Activated naive CD4-positive, alpha-beta T cell treated with anti-CD3 and anti-CD28 coated beads, Interleukin-2, amount 50 U/mL, for 72 hours (primary cell): ENCODE measurements around the gene PAPPA. TPM values are rescaled to one million over a fixed set of nuclear protein-coding genes. Genes with fewer than 3 reads are reported as not detected.

Experiments used
- ATAC-seq, 2 donors: fragments of 150-1000 bp; cut with Tn5 transposase; 2 replicates each; pipeline ENCODE4 v1.10.0; 2021; ENCODE audit warnings: mild to moderate bottlenecking in 2 of 2, moderate library complexity in 2 of 2
- DNase-seq, 2 donors: peaks; one replicate each; pipeline ENCODE4 v3.0.0; 2021 to 2022; ENCODE audit warnings: low spot score in 2 of 2
- H3K27ac Mint-ChIP-seq, 2 donors: one replicate each; pipeline ENCODE4 v1.8.0; 2022; ENCODE audit warnings: mild to moderate bottlenecking in 2 of 2, mixed read lengths in 2 of 2
- H3K36me3 Mint-ChIP-seq, 2 donors: one replicate each; pipeline ENCODE4 v1.8.0; 2022; ENCODE audit warnings: mixed read lengths in 2 of 2
- H3K9me3 Mint-ChIP-seq, 2 donors: one replicate each; pipeline ENCODE4 v1.8.0; 2022; ENCODE audit warnings: mixed read lengths in 2 of 2
- total RNA-seq, 2 donors: library from RNA; stranded (reverse); gene quantifications; one replicate each; pipeline ENCODE4 v1.2.3, GENCODE V29; 2022

PAPPA gene
- total RNA-seq, 2 donors from 2014 or later, result 0.30 to 0.37 TPM

DNA sequence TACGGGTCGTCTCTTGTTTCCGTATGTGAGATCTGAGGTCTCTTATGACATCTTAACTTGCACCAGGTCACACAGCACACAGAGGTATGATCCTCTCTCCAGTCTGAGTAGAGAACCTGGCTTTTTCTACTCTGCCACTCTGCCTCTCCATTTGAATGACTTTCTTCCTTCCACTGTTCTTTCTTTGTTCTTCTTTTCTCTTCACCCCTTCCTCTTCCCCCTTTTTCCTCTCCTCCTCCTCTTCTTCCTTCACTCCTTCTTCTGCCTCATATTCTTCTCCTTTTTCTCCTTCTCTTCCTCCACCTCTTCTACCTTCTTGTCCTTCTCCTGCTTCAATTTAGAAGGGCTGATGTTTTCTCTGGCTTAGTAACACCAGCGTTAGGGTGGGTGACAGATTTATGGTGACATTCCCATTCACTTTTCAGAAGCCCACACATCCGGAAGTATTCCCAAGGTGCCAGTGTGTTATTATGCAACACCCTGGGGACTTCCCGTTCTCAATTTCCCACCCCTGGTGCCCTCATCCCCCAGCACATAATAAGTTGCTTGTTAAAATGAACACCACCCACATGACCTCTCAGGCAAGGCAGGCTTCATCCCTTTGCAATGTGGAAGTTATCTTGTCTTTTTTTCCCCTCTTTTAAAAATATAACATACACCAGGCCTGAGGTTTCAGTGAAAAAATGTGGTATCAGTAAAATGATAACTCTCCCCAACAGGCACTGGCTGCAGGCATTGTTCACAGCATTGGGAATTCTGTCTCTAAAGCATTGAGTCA lies 122.0 kb downstream of the PAPPA start:
- no peaks in the 10 kb centered on the region for H3K36me3 Mint-ChIP-seq
- peaks cover 0 to 13% of the 10 kb centered on the region in 2 donors for H3K9me3 Mint-ChIP-seq
- DNase-seq (no peak), ATAC-seq (no peak)
- H3K27ac Mint-ChIP-seq, result no peak overlapping the region

GRCh38 chr9:116276196-116276493 lies 122.6 kb downstream of the PAPPA start:
- peaks cover 0 to 13% of the 10 kb centered on the region in 2 donors for H3K9me3 Mint-ChIP-seq
- no peak overlapping the region for H3K27ac Mint-ChIP-seq
- no peak for DNase-seq
- no peak for ATAC-seq
- H3K36me3 Mint-ChIP-seq, result no peaks in the 10 kb centered on the region

GRCh38 chr9:116276651-116277121 lies 123.1 kb downstream of the PAPPA start:
- H3K9me3 Mint-ChIP-seq, result peaks cover 0 to 9% of the 10 kb centered on the region in 2 donors
- H3K27ac Mint-ChIP-seq, result no peak overlapping the region
- H3K36me3 Mint-ChIP-seq, result no peaks in the 10 kb centered on the region
- DNase-seq, result no peak
- ATAC-seq, result no peak

- Mint-ChIP-seq H3K9me3 (peaks cover 0 to 9% of the 10 kb centered on the region in 2 donors), H3K36me3 (no peaks in the 10 kb centered on the region), H3K27ac (no peak overlapping the region)
- ATAC-seq, result no peak
- DNase-seq, result no peak
Measured at GRCh38 chr9:116278326-116278725, 124.7 kb downstream of the PAPPA start.

DNA sequence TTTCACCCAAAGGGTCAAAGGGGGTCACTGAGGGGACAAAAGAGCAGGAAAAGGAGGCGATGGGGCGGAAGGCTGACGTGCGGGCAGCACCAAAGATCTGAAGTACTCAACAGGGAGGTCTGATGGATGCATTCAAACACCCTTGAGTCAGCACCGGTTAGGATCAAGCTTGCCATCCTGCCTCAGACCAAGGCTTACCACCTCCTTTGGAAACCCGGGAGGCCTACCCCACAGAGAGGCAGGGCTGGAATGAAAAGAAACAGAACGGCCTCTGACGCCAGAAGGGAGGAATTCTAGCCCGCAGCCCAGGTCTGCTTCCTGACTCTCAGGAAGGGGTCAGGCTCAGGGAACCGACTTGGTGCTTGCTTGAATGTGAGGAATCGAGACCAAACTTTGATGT lies 125.6 kb downstream of the PAPPA start:
- Mint-ChIP-seq H3K36me3 (no peaks in the 10 kb centered on the region), H3K27ac (no peak overlapping the region), H3K9me3 (peaks cover 0 to 9% of the 10 kb centered on the region in 2 donors)
- ATAC-seq (no peak), DNase-seq (no peak)

GRCh38 chr9:116280529-116280928 lies 126.9 kb downstream of the PAPPA start:
- Mint-ChIP-seq H3K36me3 (no peaks in the 10 kb centered on the region), H3K27ac (no peak overlapping the region), H3K9me3 (peaks cover 0 to 6% of the 10 kb centered on the region in 2 donors)
- DNase-seq, result no peak
- ATAC-seq, result no peak

DNA sequence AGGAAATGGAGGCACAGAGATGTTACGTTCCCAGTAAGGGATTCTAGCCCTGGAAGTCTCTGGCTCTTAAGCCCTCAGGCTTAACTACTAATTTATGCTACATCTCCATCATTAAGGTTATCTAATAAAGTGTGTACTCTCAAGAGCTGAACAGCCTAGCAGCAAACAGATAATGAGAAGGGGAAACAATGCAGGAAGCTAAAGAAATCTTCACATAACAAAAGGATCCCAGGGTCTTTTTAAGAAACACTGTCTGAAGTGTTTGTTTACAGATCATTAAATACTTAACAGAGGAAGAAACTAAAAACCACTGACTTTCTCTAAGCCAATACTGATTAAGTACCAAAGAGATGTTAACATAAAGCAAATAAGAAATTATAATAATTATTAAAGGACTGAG lies 129.0 kb downstream of the PAPPA start:
- DNase-seq (no peak), ATAC-seq (no peak)
- Mint-ChIP-seq H3K27ac (no peak overlapping the region), H3K36me3 (no peaks in the 10 kb centered on the region), H3K9me3 (peaks cover 0 to 4% of the 10 kb centered on the region in 2 donors)

- H3K27ac Mint-ChIP-seq, result no peak overlapping the region
- no peaks in the 10 kb centered on the region for H3K9me3 Mint-ChIP-seq
- ATAC-seq (no peak), DNase-seq (no peak)
- no peaks in the 10 kb centered on the region for H3K36me3 Mint-ChIP-seq
Measured at GRCh38 chr9:116284518-116284917, 130.9 kb downstream of the PAPPA start.

DNA sequence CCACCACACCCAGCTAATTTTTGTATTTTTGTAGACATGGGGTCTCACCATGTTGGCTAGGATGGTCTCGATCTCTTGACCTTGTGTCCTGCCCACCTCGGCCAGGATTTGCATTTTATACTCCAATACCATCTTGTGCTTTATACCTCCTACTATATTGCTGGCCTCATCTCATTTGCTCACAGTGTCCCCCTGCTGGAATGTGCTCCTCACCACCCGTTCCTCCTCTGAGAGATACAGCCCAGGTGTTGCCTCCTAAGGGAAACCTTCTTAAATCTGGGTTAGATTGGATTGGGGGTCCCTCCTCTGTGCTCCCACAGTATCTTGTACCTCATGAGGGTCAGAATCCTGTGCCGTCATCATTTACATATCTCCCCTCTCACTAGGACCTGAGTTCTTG lies 131.7 kb downstream of the PAPPA start:
- H3K9me3 Mint-ChIP-seq, result peaks cover 0 to 2% of the 10 kb centered on the region in 2 donors
- no peak overlapping the region for H3K27ac Mint-ChIP-seq
- DNase-seq, result no peak
- H3K36me3 Mint-ChIP-seq, result no peaks in the 10 kb centered on the region
- ATAC-seq, result no peak

DNA sequence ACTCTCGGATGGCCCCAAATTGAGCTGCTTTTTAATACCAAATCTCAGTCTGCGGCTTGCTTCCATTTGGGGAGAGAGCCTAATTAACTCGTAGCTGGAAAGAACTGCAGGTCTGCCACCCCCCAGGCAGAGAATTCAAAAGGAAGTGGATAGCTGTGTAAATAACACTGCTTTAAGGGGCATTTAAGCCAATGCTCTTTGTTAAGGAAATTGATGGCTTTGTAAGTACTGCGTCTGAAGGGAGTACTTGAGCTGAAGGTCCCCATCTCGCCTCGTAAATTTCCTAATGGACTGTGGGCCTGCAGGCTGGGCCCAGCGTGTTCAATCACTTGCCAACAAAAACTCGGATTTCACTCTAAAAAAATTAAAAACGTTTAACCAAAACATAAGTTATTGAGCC lies 132.7 kb downstream of the PAPPA start:
- Mint-ChIP-seq H3K9me3 (peaks cover 0 to 8% of the 10 kb centered on the region in 2 donors), H3K36me3 (no peaks in the 10 kb centered on the region), H3K27ac (no peak overlapping the region)
- no peak for DNase-seq
- no peak for ATAC-seq

GRCh38 chr9:116287721-116288120 lies 134.1 kb downstream of the PAPPA start:
- Mint-ChIP-seq H3K27ac (no peak overlapping the region), H3K9me3 (peaks cover 0 to 8% of the 10 kb centered on the region in 2 donors), H3K36me3 (no peaks in the 10 kb centered on the region)
- no peak for ATAC-seq
- no peak for DNase-seq

DNA sequence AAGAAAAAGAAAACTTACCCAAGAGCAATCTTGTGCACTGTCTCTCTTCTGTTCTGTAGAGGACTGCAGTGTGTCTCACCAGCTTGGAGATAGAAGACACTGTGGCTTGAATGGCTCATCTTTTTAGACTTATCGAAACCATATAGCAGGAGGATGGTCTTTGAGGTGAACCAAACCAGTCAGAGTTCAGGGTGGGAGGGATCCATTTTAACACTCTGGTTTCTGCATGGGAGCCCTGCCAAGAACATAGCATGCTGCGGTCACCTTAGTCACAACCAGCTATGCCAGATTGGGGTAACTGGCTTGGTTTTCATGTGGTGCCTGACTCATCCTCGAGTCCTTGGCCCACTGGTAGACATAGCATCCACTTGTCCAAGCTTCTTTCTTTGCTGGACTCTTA lies 135.1 kb downstream of the PAPPA start:
- no peaks in the 10 kb centered on the region for H3K36me3 Mint-ChIP-seq
- ATAC-seq (no peak), DNase-seq (no peak)
- peaks cover 0 to 8% of the 10 kb centered on the region in 2 donors for H3K9me3 Mint-ChIP-seq
- no peak overlapping the region for H3K27ac Mint-ChIP-seq

- no peak for ATAC-seq
- no peak overlapping the region for H3K27ac Mint-ChIP-seq
- H3K36me3 Mint-ChIP-seq, result peaks cover 0 to 4% of the 10 kb centered on the region in 2 donors
- H3K9me3 Mint-ChIP-seq, result peaks cover 2 to 3% of the 10 kb centered on the region in 2 donors
- no peak for DNase-seq
Measured at GRCh38 chr9:116297346-116297745, 143.8 kb downstream of the PAPPA start.

- Mint-ChIP-seq H3K36me3 (peaks cover 0 to 4% of the 10 kb centered on the region in 2 donors), H3K27ac (no peak overlapping the region), H3K9me3 (peaks cover 3 to 6% of the 10 kb centered on the region in 2 donors)
- DNase-seq (no peak), ATAC-seq (no peak)
Measured at GRCh38 chr9:116298249-116298648, 144.7 kb downstream of the PAPPA start.

DNA sequence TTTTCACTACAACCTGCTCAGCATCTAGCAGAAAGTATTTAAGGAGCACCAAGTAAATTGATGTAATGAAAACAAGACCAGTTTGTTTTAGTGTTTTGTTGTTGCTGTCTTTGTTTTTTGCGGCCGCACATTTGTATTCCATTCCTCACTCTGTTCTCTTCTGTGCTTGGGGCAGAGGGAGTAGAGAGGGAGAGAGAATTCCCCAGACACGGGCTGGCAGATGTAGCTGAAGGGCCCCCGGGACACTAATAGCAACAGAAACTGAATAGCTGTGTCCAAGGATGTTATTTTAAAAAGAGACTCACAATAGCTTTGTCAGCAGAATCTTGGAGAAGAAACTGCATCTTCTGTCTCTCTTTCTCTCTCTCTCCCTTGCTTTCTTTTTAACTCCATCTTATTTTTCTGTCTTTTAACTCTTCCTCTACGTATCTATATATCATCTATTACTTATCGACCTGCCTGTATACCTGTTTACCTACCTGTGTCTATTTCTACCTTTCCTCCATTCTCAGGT lies 145.3 kb downstream of the PAPPA start:
- Mint-ChIP-seq H3K9me3 (peaks cover 4 to 6% of the 10 kb centered on the region in 2 donors), H3K36me3 (peaks cover 0 to 4% of the 10 kb centered on the region in 2 donors), H3K27ac (no peak overlapping the region)
- ATAC-seq (no peak), DNase-seq (no peak)

- no peak for ATAC-seq
- no peak for DNase-seq
- Mint-ChIP-seq H3K27ac (no peak overlapping the region), H3K36me3 (peaks cover 0 to 4% of the 10 kb centered on the region in 2 donors), H3K9me3 (peaks cover 6 to 8% of the 10 kb centered on the region in 2 donors)
Measured at GRCh38 chr9:116300360-116300870, 146.8 kb downstream of the PAPPA start.

DNA sequence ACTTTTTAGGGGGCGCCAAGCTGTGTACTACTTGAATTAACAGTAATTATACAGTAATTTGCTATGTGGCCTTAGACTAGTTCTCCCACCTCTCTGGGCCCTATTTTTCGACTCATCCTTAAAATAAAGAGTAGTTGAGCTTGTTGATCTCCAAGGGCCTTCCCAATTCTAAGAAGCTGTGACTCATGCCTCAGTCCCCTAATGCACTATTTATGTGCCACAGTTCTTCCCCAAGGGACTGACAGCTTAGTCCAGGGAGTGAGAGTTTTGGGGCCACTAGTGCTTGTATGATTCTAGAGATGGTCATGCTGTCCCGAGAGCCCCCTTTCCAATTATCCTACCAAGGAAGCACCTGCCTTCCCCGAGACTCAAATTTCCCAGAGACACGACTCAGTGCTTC lies 149.7 kb downstream of the PAPPA start:
- Mint-ChIP-seq H3K36me3 (peaks cover 0 to 4% of the 10 kb centered on the region in 2 donors), H3K27ac (no peak overlapping the region), H3K9me3 (peaks cover 5 to 6% of the 10 kb centered on the region in 2 donors)
- DNase-seq (no peak), ATAC-seq (no peak)
